Vein endothelial cell (primary cell): Measurements from ENCODE around the gene GARS1. TPM values are rescaled to one million over a fixed set of nuclear protein-coding genes. Genes with fewer than 3 reads are reported as not detected.

ENCODE experiments used
- total RNA-seq: library from RNA; depleted of rRNA; stranded (reverse); fragments of >200 nt; gene quantifications from 2 replicates; pipeline ENCODE4 v1.2.3, GENCODE V29; 2012

Gene GARS1, protein sequence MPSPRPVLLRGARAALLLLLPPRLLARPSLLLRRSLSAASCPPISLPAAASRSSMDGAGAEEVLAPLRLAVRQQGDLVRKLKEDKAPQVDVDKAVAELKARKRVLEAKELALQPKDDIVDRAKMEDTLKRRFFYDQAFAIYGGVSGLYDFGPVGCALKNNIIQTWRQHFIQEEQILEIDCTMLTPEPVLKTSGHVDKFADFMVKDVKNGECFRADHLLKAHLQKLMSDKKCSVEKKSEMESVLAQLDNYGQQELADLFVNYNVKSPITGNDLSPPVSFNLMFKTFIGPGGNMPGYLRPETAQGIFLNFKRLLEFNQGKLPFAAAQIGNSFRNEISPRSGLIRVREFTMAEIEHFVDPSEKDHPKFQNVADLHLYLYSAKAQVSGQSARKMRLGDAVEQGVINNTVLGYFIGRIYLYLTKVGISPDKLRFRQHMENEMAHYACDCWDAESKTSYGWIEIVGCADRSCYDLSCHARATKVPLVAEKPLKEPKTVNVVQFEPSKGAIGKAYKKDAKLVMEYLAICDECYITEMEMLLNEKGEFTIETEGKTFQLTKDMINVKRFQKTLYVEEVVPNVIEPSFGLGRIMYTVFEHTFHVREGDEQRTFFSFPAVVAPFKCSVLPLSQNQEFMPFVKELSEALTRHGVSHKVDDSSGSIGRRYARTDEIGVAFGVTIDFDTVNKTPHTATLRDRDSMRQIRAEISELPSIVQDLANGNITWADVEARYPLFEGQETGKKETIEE
- total RNA-seq, result 191 and 216 TPM in 2 replicates

DNA sequence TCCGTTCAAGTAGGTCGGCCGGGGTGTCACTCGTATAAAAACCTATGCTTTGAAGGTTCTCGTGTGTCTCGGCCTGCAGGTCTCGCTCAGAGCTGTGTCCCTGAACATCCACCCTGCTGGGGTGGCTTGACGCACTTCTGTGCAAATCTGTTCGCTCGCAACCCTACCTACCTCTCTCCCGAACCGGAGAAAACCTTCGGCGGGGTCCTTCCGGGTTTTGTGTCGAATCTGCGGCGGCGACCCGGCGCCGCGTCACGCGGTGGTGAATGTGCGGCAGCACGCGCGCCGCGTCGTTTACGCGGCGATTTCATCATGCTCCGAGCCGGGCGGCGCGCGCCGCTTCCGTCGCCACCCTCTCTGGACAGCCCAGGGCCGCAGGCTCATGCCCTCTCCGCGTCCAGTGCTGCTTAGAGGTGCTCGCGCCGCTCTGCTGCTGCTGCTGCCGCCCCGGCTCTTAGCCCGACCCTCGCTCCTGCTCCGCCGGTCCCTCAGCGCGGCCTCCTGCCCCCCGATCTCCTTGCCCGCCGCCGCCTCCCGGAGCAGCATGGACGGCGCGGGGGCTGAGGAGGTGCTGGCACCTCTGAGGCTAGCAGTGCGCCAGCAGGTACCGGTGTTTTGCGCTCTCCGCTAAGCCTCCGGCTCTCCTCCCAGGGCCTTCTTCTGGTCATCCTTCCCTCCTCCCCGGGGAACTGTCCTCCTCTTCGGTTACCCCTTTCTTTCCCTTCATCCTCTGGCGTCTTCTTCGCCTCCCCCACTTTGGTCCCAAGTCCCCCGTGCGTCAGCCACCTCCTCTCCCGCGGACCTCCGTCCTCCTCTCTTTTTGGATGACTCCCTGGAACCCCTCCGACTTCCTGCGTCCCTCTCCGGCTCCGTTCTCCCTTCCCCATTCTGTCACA is at the start of gene GARS1:
TSS of gene GARS1 (plus strand) at position 339 of the 896 bp plus-strand sequence. CDS start at position 383, 44 bp downstream.

DNA sequence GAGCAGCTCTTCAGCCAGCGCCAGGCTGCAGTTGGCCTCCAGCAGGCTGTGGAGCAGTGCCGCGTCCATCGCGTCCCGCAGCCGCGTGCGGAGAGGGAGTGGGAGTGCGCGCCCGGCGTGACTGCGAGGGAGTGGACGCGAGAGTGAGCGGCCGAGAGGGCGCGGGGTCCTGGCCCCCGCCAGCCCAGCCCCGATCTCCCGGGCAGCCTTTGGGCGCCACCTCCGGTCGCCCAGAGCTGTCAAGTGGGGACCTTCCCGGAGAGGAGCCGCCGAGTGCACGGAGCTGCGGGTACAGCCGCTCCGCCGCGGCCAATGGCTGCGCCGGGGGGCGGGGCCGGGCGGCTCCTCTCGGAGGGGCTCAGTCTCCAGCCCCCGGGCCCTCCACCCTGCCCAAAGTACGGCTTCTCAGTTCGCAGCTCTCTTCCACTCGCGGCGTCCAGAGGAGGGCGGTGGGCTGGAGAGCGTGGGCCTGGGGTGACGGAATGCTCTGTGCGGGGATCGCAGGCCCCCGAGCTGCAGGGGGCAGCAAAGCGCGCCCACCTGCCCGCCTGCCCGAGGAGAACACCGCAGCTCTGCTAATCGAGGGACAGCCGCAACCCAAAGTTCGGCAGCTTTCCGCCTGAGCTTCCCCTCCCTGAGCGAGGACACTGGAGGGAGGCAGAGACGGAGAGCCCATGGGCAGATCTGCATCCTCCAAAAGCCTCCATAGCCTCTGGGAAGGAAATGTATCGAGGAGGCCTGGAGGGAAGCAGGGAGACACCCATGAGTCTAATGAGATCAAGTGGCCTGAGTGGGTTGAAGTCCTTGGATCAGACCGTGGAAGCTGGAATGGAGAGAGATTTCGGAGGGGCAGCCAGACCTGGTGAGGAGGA is 87.8 kb downstream of the GARS1 start, which contains the start of gene CRHR2:
TSS of gene CRHR2 (minus strand) at position 245 of the 872 bp plus-strand sequence. CDS start at position 69, 176 bp downstream.

Other genes with a start within 250 kb of the GARS1 start
- 38.3 and 38.5 TPM in 2 replicates for gene NOD1, start 116.1 kb upstream of the GARS1 start, total RNA-seq
- 19.3 and 22.1 TPM in 2 replicates for gene GGCT, start 90.0 kb upstream of the GARS1 start, total RNA-seq
- not detected in 2 replicates for gene CRHR2, start 87.6 kb downstream of the GARS1 start, total RNA-seq
- gene INMT, start 157.3 kb downstream of the GARS1 start, total RNA-seq, result under 0.01 TPM in 1 of 2 replicates, not detected in the other
- gene MINDY4, start 176.5 kb downstream of the GARS1 start, total RNA-seq, result 4.2 and 5.0 TPM in 2 replicates